Activated CD4-positive, alpha-beta T cell treated with anti-CD3 and anti-CD28 coated beads, Interleukin-2, amount 10 ng/mL, durations not matched to agents 24 days and 14 days (primary cell): ENCODE measurements around the gene KRT3. TPM values are rescaled to one million over a fixed set of nuclear protein-coding genes. Genes with fewer than 3 reads are reported as not detected.

Experiments
- DNase-seq: peaks from one replicate; pipeline ENCODE4 v3.0.0; 2022
- H3K27ac Mint-ChIP-seq: one replicate; pipeline ENCODE4 v1.8.0; 2022; ENCODE audit warnings: mild to moderate bottlenecking, mixed read lengths
- H3K27me3 Mint-ChIP-seq: one replicate; pipeline ENCODE4 v1.8.0; 2022; ENCODE audit warnings: mixed read lengths
- H3K36me3 Mint-ChIP-seq: one replicate; pipeline ENCODE4 v1.8.0; 2022; ENCODE audit warnings: low read depth, mild to moderate bottlenecking, mixed read lengths
- H3K4me1 Mint-ChIP-seq: one replicate; pipeline ENCODE4 v1.8.0; 2021; ENCODE audit warnings: mixed read lengths
- H3K4me3 Mint-ChIP-seq: one replicate; pipeline ENCODE4 v1.8.0; 2022; ENCODE audit warnings: mild to moderate bottlenecking, moderate library complexity, mixed read lengths
- H3K9me3 Mint-ChIP-seq: one replicate; pipeline ENCODE4 v1.8.0; 2021; ENCODE audit warnings: mixed read lengths
- intact Hi-C: fragments of 100-400 bp; cut with micrococcal nuclease; formaldehyde crosslinking; loops from one replicate; pipeline ENCODE4 v1.15.1; 2023
- total RNA-seq: library from RNA; stranded (reverse); gene quantifications from 2 replicates; pipeline ENCODE4 v1.2.3, GENCODE V29; 2022

Gene KRT3
- 0.14 TPM in 2 replicates for total RNA-seq

- intact Hi-C loops: no loop called here
- no peak for DNase-seq
- H3K36me3 Mint-ChIP-seq: no peaks in the 10 kb centered on the region
- H3K27me3 Mint-ChIP-seq: peaks cover 2% of the 10 kb centered on the region
- H3K27ac Mint-ChIP-seq: no peak within 1 kb of the TSS
- no peaks in the 10 kb centered on the region for H3K9me3 Mint-ChIP-seq
- H3K4me3 Mint-ChIP-seq: no peak within 1 kb of the TSS
- peaks cover 10% of the 10 kb centered on the region for H3K4me1 Mint-ChIP-seq
Measured at GRCh38 chr12:52795694-52796428, at the start of gene KRT3. Gene KRT3 (minus strand): TSS chr12:52796117. CDS start chr12:52796042, 75 bp downstream.

GRCh38 chr12:52844386-52844785, 48.5 kb upstream of the KRT3 start:
- intact Hi-C loops: no loop called here
- no peaks in the 10 kb centered on the region for H3K9me3 Mint-ChIP-seq
- H3K4me3 Mint-ChIP-seq: no peak overlapping the region
- DNase-seq: no peak
- H3K27me3 Mint-ChIP-seq: peaks cover 2% of the 10 kb centered on the region
- peaks cover 3% of the 10 kb centered on the region for H3K4me1 Mint-ChIP-seq
- no peak overlapping the region for H3K27ac Mint-ChIP-seq
- no peaks in the 10 kb centered on the region for H3K36me3 Mint-ChIP-seq

- H3K27me3 Mint-ChIP-seq: peaks cover 2% of the 10 kb centered on the region
- H3K4me3 Mint-ChIP-seq: no peak overlapping the region
- peaks cover 28% of the 10 kb centered on the region for H3K4me1 Mint-ChIP-seq
- intact Hi-C loops: no loop called here
- DNase-seq: no peak
- no peaks in the 10 kb centered on the region for H3K36me3 Mint-ChIP-seq
- no peaks in the 10 kb centered on the region for H3K9me3 Mint-ChIP-seq
- H3K27ac Mint-ChIP-seq: no peak overlapping the region
Measured at GRCh38 chr12:52839436-52840105, 43.7 kb upstream of the KRT3 start.

GRCh38 chr12:52838609-52839435, 42.9 kb upstream of the KRT3 start:
- Mint-ChIP-seq H3K27ac (no peak overlapping the region), H3K27me3 (peaks cover 2% of the 10 kb centered on the region), H3K4me3 (no peak overlapping the region), H3K4me1 (peaks cover 28% of the 10 kb centered on the region), H3K36me3 (no peaks in the 10 kb centered on the region), H3K9me3 (no peaks in the 10 kb centered on the region)
- intact Hi-C loops: no loop called here
- no peak for DNase-seq

- peaks cover 28% of the 10 kb centered on the region for H3K4me1 Mint-ChIP-seq
- intact Hi-C loops: no loop called here
- H3K4me3 Mint-ChIP-seq: no peak overlapping the region
- no peak overlapping the region for H3K27ac Mint-ChIP-seq
- no peak for DNase-seq
- peaks cover 2% of the 10 kb centered on the region for H3K27me3 Mint-ChIP-seq
- H3K36me3 Mint-ChIP-seq: no peaks in the 10 kb centered on the region
- no peaks in the 10 kb centered on the region for H3K9me3 Mint-ChIP-seq
Measured at GRCh38 chr12:52837781-52838608, 42.1 kb upstream of the KRT3 start.

GRCh38 chr12:52837413-52837741, 41.5 kb upstream of the KRT3 start:
- Mint-ChIP-seq H3K9me3 (no peaks in the 10 kb centered on the region), H3K4me1 (peaks cover 28% of the 10 kb centered on the region), H3K27me3 (peaks cover 2% of the 10 kb centered on the region), H3K27ac (peak overlapping the region; percentile 85), H3K4me3 (peak overlapping the region; percentile 65), H3K36me3 (no peaks in the 10 kb centered on the region)
- peak; percentile 57 for DNase-seq
- intact Hi-C loops: no loop called here

GRCh38 chr12:52836491-52837412, 40.8 kb upstream of the KRT3 start:
- Mint-ChIP-seq H3K27ac (peak overlapping the region; percentile 92), H3K4me1 (peaks cover 26% of the 10 kb centered on the region), H3K9me3 (no peaks in the 10 kb centered on the region), H3K36me3 (no peaks in the 10 kb centered on the region), H3K27me3 (peaks cover 2% of the 10 kb centered on the region), H3K4me3 (peak overlapping the region; percentile 65)
- intact Hi-C loops: no loop called here
- no peak for DNase-seq

- Mint-ChIP-seq H3K27ac (peak overlapping the region; percentile 92), H3K36me3 (no peaks in the 10 kb centered on the region), H3K27me3 (peaks cover 2% of the 10 kb centered on the region), H3K4me3 (peak overlapping the region; percentile 53), H3K4me1 (peaks cover 26% of the 10 kb centered on the region), H3K9me3 (no peaks in the 10 kb centered on the region)
- DNase-seq: peak; percentile 73
- intact Hi-C loops: no loop called here
Measured at GRCh38 chr12:52836042-52836466, 40.1 kb upstream of the KRT3 start.

GRCh38 chr12:52835271-52836041, 39.5 kb upstream of the KRT3 start:
- intact Hi-C loops: no loop called here
- DNase-seq: no peak

GRCh38 chr12:52834727-52835001, 38.7 kb upstream of the KRT3 start:
- no peak for DNase-seq
- Mint-ChIP-seq H3K27ac (peak overlapping the region; percentile 17), H3K27me3 (peaks cover 2% of the 10 kb centered on the region), H3K4me1 (peaks cover 26% of the 10 kb centered on the region), H3K36me3 (no peaks in the 10 kb centered on the region), H3K4me3 (no peak overlapping the region), H3K9me3 (no peaks in the 10 kb centered on the region)
- intact Hi-C loops: no loop called here

More at GRCh38 chr12:52835271-52836041, 39.5 kb upstream of the KRT3 start:
- Mint-ChIP-seq H3K4me3 (peak overlapping the region; percentile 53), H3K27me3 (peaks cover 2% of the 10 kb centered on the region), H3K4me1 (peaks cover 26% of the 10 kb centered on the region), H3K36me3 (no peaks in the 10 kb centered on the region), H3K27ac (peak overlapping the region; percentile 92), H3K9me3 (no peaks in the 10 kb centered on the region)

GRCh38 chr12:52833922-52834726, 38.2 kb upstream of the KRT3 start, which contains the start of gene KRT79:
Gene KRT79 (minus strand): TSS chr12:52834311. CDS start chr12:52834260, 51 bp downstream.
- DNase-seq: no peak
- peaks cover 2% of the 10 kb centered on the region for H3K27me3 Mint-ChIP-seq
- H3K4me3 Mint-ChIP-seq: no peak within 1 kb of the TSS
- peak within 1 kb of the TSS; percentile 39 for H3K27ac Mint-ChIP-seq
- intact Hi-C loops: no loop called here
- no peaks in the 10 kb centered on the region for H3K36me3 Mint-ChIP-seq
- H3K4me1 Mint-ChIP-seq: peaks cover 27% of the 10 kb centered on the region
- no peaks in the 10 kb centered on the region for H3K9me3 Mint-ChIP-seq
